Upper lobe of left lung (tissue), 6 donors: ENCODE data around the gene APP. TPM values are rescaled to one million over a fixed set of nuclear protein-coding genes. Genes with fewer than 3 reads are reported as not detected.

ENCODE experiments used
- ATAC-seq, 2 donors: fragments of 200-7000 bp; cut with Tn5 transposase; one replicate each; pipeline ENCODE4 v1.9.1; 2022; ENCODE audit warnings: mild to moderate bottlenecking in 2 of 2, moderate library complexity in 2 of 2; ENCODE audit not compliant: low FRiP score in 2 of 2
- DNase-seq, 2 donors: peaks; one replicate each; pipeline ENCODE4 v3.0.0-alpha.2; 2019 to 2020
- H3K27ac ChIP-seq, 4 donors: fragments of 200-600 bp; sonication (generic); one replicate each; pipeline ENCODE4 v1.5.1; 2016 to 2019
- H3K27me3 ChIP-seq, 4 donors: fragments of 200-600 bp; sonication (generic); one replicate each; pipeline ENCODE4 v1.5.1; 2017 to 2019
- H3K36me3 ChIP-seq, 4 donors: fragments of 200-600 bp; sonication (generic); one replicate each; pipeline ENCODE4 v1.5.1; 2016 to 2019
- H3K4me1 ChIP-seq, 4 donors: fragments of 200-600 bp; sonication (generic); one replicate each; pipeline ENCODE4 v1.5.1; 2018 to 2019
- H3K4me3 ChIP-seq, 4 donors: fragments of 200-600 bp; sonication (generic); one replicate each; pipeline ENCODE4 v1.5.1; 2017 to 2019; ENCODE audit warnings: mild to moderate bottlenecking in 2 of 4, moderate library complexity in 1 of 4
- H3K9me3 ChIP-seq, 4 donors: fragments of 200-600 bp; sonication (generic); one replicate each; pipeline ENCODE4 v1.5.1; 2018 to 2019
- CTCF ChIP-seq, 6 experiments: fragments of 450-650 bp in 4 of 6; fragments of 200-600 bp in 2 of 6; sonication (generic) in 2 of 6; IDR thresholded peaks; one replicate each; pipeline ENCODE4 v1.5.1; 2016 to 2019; ENCODE audit warnings: antibody characterized with exemption in 6 of 6
- EP300 ChIP-seq, 4 donors: sonication (generic); formaldehyde crosslinking; IDR thresholded peaks; one replicate each; pipeline ENCODE4 v1.5.1; 2017; ENCODE audit warnings: antibody characterized with exemption in 4 of 4, control low read depth in 2 of 4
- POLR2A ChIP-seq, 4 donors: fragments of 450-650 bp; IDR thresholded peaks; one replicate each; pipeline ENCODE4 v1.5.1; 2016 to 2017; ENCODE audit warnings: antibody characterized with exemption in 4 of 4, mild to moderate bottlenecking in 2 of 4
- POLR2AphosphoS5 ChIP-seq, 2 donors: sonication (generic); formaldehyde crosslinking; IDR thresholded peaks; one replicate each; pipeline ENCODE4 v1.5.1; 2017; ENCODE audit warnings: antibody characterized with exemption in 2 of 2
- WGBS, 2 donors: methylation state at CpG; one replicate each; pipeline ENCODE4 v1.1.5; 2017 to 2018; 5-methylcytosine and 5-hydroxymethylcytosine counted together
- small RNA-seq, 4 donors: library from RNA; depleted of rRNA; stranded (forward); fragments of <200 nt; gene quantifications; one replicate each; pipeline ENCODE3, GENCODE V24; 2016
- total RNA-seq, 6 donors: library from RNA; depleted of rRNA in 4 of 6; stranded (reverse); fragments of >200 nt in 4 of 6; gene quantifications; one replicate each; pipeline versions ENCODE4 v1.1.0 to v1.2.1, GENCODE V29; 2016 to 2021
- donor health status: DM: no; HTN: no; CAD: no; lungs with moderate emphysema.
- donor health status: DM: no; HTN: yes; CAD: no; lungs with severe emphysema.

APP gene
- total RNA-seq, 6 donors from 2014 or later: 177 to 444 (median 391) TPM

- TF ChIP-seq EP300 (IDR thresholded peaks at IDR 0.05): no peak
- no peak for TF ChIP-seq POLR2AphosphoS5 (IDR thresholded peaks at IDR 0.05)
- TF ChIP-seq POLR2A (IDR thresholded peaks at IDR 0.05): no peak
- TF ChIP-seq CTCF (IDR thresholded peaks at IDR 0.05): no peak
- Histone ChIP-seq H3K4me1 (no peaks in the 10 kb centered on the region), H3K9me3 (no peaks in the 10 kb centered on the region), H3K27me3 (no peaks in the 10 kb centered on the region), H3K27ac (no peak overlapping the region), H3K36me3 (no peaks in the 10 kb centered on the region), H3K4me3 (no peak overlapping the region)
- ATAC-seq (no peak), DNase-seq (no peak)
- 42 to 48% methylated on average over 4 of the region's 4 CpGs for WGBS, 2 donors
Measured at GRCh38 chr21:25837533-25838265, 332.9 kb downstream of the APP start.

- H3K4me1 ChIP-seq: no peaks in the 10 kb centered on the region
- DNase-seq (no peak), ATAC-seq (no peak)
- H3K9me3 ChIP-seq: no peaks in the 10 kb centered on the region
- TF ChIP-seq CTCF (IDR thresholded peaks at IDR 0.05) (no peak), POLR2A (IDR thresholded peaks at IDR 0.05) (no peak), POLR2AphosphoS5 (IDR thresholded peaks at IDR 0.05) (no peak), EP300 (IDR thresholded peaks at IDR 0.05) (no peak)
- H3K4me3 ChIP-seq: no peak overlapping the region
- H3K36me3 ChIP-seq: no peaks in the 10 kb centered on the region
- H3K27me3 ChIP-seq: no peaks in the 10 kb centered on the region
- 89 to 95% methylated on average over 2 of the region's 2 CpGs for WGBS, 2 donors
- H3K27ac ChIP-seq: no peak overlapping the region
Measured at GRCh38 chr21:25836396-25836795, 334.2 kb downstream of the APP start.

GRCh38 chr21:25834381-25834780 lies 336.2 kb downstream of the APP start:
- TF ChIP-seq POLR2AphosphoS5 (IDR thresholded peaks at IDR 0.05) (no peak), EP300 (IDR thresholded peaks at IDR 0.05) (no peak), POLR2A (IDR thresholded peaks at IDR 0.05) (no peak), CTCF (IDR thresholded peaks at IDR 0.05) (no peak)
- Histone ChIP-seq H3K9me3 (no peaks in the 10 kb centered on the region), H3K27me3 (no peaks in the 10 kb centered on the region), H3K27ac (no peak overlapping the region), H3K36me3 (no peaks in the 10 kb centered on the region), H3K4me3 (no peak overlapping the region), H3K4me1 (no peaks in the 10 kb centered on the region)
- ATAC-seq (no peak), DNase-seq (no peak)
- 54 to 68% methylated on average over 3 of the region's 3 CpGs for WGBS, 2 donors

- TF ChIP-seq EP300 (IDR thresholded peaks at IDR 0.05): no peak
- no peak for TF ChIP-seq POLR2A (IDR thresholded peaks at IDR 0.05)
- no peak for TF ChIP-seq POLR2AphosphoS5 (IDR thresholded peaks at IDR 0.05)
- TF ChIP-seq CTCF (IDR thresholded peaks at IDR 0.05): no peak
- 76 to 81% methylated on average over 2 of the region's 2 CpGs for WGBS, 2 donors
Measured at GRCh38 chr21:25831300-25831960, 339.1 kb downstream of the APP start.

More at GRCh38 chr21:25831300-25831960, 339.1 kb downstream of the APP start:
- Histone ChIP-seq H3K9me3 (no peaks in the 10 kb centered on the region), H3K4me1 (no peaks in the 10 kb centered on the region), H3K27me3 (no peaks in the 10 kb centered on the region), H3K4me3 (no peak overlapping the region), H3K27ac (no peak overlapping the region), H3K36me3 (no peaks in the 10 kb centered on the region)
- DNase-seq: no peak
- ATAC-seq: no peak

Small RNA genes within 50 kb of the gene (small RNA-seq; reads per million reads assigned to genes)
- 0 reads per million in 4 donors for gene RNU6-123P
- gene RNU6-926P: 0 reads per million in 4 donors
